HG03378 (cell line): ENCODE data around the gene AGPAT4.
"Not testable (repeated sequence)": the region's sequence is repeated elsewhere in the genome, so short reads cannot be mapped to it uniquely, and the experiment has no call there.

Source experiments
- ATAC-seq: cut with Tn5 transposase; IDR thresholded peaks from one replicate; pipeline ENCODE4 v1.9.1; 2021; ENCODE audit warnings: mild to moderate bottlenecking, moderate library complexity; ENCODE audit not compliant: unreplicated experiment

Gene AGPAT4

DNA sequence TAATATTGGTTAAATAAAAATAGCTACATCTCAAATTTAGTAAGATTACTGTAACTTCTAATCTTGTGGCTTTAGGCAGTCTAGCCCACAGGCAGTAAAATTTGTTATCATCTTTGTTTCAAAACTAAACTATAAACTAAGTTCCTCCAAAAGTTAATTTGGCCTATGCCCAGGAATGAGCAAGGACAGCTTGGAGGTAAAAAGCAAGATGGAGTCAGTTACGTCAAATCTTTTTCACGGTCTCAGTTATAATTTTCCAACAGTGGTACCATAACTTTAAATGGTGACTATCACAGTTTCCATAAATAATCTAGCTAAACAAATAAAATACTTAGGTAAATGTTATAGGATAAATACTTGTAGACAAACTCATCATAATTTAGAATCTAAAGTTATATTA, 63.0 kb downstream of the AGPAT4 start:
- ATAC-seq, result no peak

DNA sequence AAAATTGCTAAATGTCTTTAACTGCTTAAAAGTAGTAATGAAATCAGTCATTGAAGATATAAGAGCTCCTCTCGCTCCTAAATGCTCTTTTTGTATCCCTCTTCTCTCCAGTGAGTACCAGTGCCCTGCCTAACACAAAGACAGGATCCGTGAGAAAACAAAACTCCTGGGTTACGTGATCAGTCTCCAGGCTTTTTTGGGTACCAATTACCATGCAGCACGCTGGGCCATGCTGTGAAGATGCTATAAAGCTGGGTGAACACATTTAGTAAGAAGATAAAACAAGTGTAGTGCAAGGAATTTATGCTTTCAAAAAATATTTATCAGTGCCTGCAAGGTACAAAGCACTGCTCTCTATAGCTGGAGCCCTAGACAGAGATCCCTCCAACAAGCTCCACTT, 66.7 kb downstream of the AGPAT4 start:
- ATAC-seq, result no peak

DNA sequence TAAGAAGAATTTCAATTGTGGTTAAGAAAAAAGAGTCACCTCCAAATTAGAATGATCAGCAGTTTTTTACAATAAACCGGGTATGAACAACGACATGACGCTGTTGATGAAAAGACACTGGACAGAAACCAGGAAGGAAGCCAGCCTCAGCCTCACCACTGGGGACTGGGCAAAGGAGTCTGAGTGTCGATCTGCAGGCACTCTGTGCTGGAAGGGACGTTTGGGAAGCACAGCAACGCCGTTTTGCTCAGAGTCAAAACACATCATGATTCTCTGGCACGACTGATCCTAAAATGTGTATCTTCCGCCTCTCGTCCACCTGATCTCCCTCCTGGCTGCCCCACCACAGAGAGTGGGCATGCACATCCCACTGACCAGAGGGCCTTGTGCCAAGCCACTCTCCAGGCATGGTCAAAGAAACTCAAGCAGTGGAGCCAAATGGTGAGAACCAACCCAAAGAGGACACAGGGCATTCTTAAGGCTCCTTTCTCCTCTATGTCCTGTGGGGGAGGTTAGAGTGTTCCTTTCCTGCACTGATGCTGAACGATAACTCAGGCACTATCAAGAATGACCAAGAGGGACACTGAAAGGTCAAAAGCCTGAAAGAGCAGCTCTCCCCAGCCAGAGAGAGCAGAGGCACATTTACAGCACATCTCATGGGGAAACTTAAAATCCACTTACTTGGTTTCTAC, 68.8 kb downstream of the AGPAT4 start:
- no peak for ATAC-seq

DNA sequence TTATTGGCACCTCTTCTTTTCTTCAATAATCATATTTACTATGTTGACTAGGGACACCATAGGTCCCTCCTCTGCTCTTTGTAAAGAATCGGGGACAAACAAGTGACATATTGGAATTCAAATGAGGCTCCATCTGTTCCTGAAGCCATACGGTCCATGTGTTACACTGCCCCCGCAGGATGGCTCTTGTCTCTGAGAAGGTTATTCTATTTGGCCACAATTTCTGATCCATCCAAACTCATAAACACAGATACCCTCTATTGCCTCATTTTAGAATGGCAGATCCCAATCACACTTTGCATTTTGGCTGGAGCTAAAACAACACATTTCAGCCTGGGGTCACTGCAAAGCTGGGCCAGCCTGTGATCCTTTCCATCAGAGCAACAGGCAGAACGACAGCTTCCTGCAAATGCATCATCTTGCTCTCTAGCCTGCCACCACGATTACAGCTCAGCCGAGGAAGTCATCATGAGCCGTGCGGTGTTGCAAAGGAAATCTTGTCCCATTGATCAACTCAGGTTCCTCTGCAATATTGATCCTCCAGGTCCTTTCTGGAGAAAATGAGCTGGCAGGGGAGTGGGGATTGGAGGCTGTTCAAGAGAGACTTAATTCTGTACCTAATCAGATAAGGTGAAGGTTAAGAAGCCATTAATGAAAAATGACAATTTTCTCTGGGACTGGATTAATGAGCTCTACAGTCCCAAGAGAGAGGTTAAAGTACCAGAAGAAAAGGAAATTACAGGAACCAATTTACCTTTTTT, 73.1 kb downstream of the AGPAT4 start:
- no peak for ATAC-seq

DNA sequence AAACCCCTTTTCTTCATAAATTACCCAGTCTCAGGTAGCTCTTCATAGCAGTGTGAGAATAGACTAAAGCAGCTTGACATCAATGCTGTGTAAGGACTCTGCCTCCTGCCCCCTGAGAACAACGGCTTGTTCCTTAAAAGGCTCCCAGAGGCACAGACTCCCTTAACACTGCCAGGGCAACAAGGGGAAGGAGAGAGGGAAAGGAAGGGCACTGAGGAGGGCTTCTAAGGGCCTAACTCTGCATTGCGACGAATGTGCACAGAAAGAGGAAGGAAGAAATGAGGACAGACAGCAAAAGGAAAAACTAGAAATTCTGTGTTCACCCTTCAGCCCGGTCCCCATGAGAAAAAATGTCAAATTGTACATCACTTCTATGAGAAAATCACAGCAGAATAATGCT, 74.0 kb downstream of the AGPAT4 start:
- ATAC-seq, result no peak

DNA sequence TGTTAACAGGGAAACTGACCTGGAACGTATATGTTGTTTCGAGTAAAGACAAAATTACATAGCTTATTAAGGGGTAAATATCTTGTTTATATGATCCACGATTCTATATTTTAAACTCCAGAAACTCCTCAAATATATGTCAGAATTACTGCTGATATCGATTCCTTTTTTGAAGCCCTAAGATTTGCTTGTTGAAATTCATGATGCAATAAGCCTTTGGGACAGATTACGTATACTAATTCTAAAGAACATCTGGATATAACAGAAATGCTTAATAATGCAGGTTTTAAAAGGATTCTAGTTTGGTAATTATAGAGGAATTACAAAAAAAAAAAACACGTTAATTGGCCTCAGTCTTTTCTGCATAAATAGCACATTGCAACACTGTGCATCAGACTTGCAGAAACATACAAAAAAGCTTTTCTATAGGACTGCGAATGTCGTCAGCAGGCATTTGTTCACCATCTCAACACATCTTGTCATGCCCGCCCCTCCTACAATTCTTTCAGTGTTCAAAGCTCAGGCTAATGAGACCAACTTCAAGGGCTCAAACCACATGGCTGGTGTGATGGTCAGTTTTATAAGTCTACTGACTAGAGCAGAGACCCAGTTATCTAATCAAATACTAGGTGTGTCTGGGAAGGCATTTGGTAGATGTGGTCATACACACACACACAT, 74.9 kb downstream of the AGPAT4 start:
- ATAC-seq, result no peak

DNA sequence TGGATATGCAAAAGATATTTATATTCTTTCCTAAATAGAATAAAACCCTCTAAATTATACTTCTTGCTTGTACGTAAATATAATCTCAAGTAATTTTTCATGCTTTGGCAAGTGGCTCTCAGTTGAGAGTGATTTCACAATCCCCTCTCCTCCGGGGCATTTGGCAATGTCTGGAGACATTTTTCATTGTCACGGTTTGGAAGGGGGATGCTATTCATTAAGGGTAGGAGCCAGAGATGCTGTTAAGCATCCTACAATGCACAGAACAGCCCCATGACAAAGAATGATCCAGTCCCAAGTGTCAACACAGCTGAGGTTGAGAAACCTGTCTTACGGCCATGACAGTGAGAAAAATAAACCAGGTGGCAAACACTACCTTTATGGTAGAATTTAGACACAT, 75.7 kb downstream of the AGPAT4 start:
- no peak for ATAC-seq

DNA sequence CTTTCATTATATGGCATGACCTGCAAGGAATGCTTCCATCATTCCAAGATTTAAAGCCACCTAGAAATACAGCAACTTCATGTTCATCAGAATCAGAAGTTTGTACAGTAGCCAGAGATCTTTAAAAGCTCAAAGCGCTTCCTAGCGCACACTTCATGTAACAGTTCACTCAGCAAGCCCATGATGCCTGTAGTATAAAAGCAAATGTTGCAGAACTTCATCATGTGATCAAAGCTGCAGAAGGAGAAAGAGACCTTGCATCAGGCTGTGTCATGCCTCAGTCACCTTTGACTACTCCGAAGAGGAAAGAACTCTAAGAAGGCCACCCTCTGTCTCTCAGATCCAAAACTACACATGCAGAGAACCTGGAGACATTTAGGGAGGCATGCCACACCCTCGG, 78.5 kb downstream of the AGPAT4 start:
- no peak for ATAC-seq

DNA sequence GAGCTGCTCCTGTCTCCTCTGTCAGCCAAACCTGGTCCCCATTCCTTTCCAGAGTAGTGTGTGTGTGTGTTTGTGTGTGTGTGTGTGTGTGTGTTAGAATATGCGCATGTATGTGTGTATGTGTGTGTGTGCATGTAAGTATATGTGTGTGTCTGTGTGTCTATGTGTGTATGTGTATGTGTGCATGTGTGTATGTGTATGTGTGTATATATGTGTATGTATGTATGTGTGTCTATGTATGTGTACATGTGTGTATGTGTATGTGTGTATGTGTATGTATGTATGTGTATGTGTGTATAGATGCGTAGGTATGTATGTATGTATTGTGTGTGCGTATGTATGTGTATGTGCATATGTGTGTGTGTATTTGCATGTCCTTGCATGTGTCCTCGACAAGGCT, 79.5 kb downstream of the AGPAT4 start:
- ATAC-seq, result no peak

DNA sequence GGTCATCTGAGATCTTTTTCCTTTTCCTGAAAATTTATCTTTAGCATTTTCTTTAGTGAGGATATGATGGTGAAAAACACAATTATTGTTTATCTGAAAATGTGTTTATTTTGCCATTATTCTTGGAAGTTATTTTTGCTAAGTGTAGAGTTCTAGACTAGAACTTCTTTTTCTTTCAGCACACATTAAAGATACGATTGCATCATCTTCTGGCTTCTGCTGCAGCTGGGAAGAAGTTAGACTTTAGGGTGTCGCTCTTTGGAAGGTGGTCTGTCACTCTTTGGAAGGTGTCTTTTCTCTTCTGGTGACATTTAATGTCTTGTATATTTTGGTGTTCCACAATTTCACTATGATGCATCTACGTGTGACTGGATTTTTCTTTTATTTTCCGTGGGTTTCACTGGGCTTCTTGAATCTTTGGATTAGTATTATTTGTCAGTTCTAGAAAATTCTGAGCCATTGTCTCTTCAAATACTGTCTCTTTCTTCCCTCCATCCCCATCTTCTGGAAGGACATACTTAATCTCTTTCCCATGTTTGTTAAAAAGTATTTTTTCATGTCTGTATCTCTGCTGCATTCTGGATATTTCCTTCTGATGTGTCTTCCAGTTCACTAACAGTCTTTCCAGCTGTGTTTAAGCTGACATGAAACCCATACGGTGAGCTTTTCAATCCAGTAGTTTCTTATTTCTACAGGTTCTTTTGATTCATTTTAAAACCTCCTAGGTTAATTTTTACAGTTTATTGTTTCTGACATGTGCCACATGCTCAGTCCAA, 81.0 kb downstream of the AGPAT4 start:
- no peak for ATAC-seq

DNA sequence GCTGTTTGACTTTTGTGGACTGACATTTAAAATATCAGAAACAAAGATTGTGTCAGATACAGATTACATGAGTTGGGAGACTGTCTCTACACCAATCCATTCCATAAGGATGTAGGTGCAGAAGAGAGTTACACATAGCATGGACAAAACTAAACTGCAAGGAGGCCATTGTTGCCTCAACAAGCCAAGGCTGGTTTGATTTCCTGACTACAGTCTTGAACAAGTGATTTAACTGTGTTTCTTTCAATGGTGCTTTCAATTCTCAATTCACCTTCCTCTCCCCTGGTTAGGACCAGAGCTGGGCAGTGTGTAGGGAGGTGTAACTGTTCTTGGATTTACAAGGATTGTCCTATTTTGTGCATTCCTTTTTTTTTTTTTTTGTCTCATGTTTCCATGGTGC, 82.2 kb downstream of the AGPAT4 start:
- ATAC-seq, result no peak

DNA sequence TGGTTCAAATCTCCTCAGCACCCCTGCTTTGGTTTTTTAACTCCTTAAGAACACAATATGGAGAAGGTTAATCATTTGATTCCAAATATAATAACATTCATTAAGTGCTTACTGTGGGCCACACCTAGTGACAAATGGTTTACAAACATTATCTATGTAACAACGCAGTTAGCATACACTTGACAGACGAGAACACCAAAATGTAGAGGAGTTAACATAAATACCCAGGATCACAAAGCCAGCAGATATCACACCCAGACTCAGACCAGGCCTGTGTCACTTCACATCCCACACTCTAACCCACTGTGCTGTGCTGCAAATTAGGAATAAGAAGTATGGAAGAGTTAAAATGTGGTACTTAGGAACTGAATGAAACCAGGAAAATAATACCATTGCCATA, 82.9 kb downstream of the AGPAT4 start:
- no peak for ATAC-seq

DNA sequence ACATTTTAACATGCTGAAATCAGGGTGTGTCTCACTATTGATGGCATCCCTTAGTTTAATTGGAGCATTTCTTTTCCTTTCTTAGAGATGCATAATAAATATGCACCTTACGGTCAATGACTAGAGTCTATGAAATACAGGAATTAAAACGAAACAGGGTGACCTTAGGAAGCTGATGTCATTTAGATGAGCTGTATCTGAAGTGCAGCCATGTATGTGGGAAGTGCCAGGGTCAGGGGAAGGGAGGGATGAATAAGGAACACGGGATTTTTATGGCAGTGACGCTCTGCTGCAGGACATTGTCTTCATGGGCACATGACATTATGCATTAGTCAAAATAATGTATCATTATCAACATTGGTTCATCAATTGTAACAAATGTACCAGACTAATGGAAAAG, 84.0 kb downstream of the AGPAT4 start:
- no peak for ATAC-seq

DNA sequence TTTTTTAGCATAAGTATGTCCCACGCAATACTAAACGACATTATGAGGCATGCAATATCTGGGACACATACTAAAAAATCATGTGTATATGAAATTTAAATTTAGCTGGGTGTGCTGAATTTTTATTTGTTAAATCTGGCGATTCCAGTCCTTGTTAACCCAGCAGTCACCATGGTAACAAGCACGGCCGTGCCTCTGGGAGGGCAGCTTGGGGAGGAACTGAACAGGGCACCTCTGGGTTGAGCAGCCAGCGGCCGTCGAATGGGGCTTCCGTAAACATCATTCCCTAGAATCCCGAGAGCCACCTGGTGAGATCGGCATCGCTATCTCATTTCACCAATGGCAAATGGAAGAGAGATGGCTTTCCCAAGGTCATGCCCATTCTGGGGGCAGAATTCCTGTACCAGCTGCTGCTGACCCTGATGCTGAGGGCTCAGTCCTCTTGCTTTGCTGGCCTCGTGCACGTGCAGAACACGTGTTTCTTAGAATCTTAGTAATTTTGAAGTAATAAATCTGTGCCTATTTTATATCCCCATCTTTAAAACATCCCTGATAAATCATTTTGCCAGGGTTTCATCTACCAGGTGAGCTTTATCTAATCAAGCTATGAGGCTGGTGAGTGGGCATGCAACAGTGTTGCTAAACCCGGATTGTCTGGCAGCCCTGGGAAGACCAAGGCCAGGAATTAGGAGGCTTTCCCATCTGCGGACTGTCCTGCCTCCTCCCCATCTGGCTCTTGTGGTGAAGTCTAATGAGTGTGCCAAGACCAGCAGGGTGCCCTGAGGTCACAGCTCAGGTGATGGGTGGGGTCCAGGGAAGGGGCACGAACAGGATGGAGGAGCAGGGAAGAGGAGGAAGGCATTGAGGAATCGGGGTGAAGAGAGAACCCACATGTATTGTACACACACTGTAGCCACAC, 85.1 kb downstream of the AGPAT4 start:
- ATAC-seq, result no peak

DNA sequence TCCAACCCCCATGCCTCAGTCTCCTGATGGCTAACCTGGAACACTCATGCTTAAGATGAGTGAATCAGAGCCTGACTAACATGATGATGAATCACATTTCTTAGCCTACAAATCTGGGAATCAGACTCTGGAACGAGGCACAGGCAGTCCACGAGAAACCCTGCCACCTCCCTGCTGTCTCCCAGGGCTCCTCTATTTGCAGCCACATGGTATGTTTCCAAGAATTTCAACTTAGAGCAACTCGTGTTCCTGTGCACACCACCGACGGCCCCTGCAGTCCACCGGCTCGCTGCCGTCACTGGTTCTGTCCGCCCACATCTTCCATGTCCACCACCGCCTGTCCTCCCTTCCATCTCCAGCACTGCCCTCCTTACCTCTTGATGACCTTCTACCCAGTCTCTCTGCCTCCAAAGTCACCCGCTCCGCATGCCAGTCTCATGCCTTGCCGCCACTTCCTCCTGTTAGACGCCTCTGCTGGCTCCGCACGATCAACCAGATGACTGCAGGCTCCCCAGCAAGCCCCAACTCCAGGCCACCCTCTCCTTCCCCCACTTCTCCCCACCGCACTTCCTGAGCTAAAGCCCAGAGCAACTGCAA, 87.6 kb downstream of the AGPAT4 start:
- no peak for ATAC-seq

DNA sequence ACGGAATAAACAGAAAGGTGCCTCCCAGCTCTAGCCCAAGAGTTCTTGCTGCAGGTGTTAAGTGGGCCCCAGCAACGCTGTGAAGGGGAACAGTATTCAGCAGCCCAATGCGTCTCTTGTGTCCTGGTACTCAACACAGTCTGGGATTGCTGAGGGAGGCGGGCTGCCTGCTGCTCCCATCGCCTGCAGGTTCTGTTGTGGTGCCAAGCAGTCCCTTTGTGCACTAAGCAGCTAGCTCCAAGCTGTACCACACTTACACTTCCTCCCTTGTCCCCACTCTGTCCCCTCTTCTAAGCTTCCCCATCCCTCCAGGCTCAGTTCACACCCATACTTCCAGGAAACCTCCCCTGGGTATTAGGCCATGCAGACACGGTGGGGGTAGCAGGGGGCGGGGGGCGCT, 92.7 kb downstream of the AGPAT4 start:
- ATAC-seq, result no peak

DNA sequence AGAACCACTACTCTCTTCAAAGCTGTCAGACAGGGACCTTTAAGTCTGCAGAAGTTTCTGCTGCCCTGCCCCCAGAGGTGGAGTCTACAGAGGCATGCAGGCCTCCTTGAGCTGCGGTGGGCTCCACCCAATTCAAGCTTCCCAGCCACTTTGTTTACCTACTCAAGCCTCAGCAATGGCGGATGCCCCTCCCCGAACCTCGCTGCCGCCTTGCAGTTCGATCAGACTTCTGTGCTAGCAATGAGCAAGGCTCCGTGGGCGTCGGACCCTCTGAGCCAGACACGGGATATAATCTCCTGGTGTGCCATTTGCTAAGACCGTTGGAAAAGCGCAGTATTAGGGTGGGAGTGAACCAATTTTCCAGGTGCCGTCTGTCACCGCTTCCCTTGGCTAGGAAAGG, 95.7 kb downstream of the AGPAT4 start:
- ATAC-seq, result not testable (repeated sequence)

DNA sequence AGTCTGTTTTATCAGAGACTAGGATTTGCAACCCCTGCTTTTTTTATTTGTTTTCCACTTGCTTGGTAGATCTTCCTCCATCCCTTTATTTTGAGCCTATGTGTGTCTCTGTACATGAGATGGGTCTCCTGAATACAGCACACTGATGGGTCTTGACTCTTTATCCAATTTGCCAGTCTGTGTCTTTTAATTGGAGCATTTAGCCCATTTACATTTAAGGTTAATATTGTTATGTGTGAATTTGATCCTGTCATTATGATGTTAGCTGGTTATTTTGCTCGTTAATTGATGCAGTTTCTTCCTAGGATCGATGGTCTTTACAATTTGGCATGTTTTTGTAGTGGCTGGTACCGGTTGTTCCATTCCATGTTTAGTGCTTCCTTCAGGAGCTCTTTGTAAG, 97.4 kb downstream of the AGPAT4 start:
- not testable (repeated sequence) for ATAC-seq

DNA sequence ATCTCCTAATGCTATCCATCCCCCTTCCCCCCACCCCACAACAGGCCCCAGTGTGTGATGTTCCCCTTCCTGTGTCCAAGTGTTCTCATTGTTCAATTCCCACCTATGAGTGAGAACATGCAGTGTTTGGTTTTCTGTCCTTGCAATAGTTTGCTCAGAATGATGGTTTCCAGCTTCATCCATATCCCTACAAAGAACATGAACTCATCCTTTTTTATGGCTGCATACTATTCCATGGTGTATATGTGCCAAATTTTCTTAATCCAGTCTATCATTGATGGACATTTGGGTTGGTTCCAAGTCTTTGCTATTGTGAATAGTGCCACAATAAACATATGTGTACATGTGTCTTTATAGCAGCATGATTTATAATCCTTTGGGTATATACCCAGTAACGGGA, 101.1 kb downstream of the AGPAT4 start:
- ATAC-seq, result not testable (repeated sequence)

DNA sequence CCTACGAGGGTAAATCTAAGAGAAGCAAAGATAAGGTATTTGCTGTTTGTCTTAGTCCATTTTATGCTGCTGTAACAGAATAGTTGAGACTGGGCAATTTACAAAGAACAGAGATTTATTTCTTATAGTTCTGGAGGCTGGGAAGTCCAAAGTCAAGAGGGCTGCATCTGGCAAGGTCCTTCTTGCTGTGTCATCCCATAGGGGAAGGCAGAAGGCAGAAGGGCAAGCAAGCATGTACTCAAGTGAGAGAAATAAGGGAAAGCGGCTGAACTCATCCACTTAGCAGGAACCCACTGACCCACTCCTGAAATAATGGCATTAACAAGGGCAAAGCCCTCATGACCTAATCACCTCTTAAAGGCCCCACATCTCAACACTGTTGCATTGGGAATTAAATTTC, 102.7 kb downstream of the AGPAT4 start:
- no peak for ATAC-seq
